H1 (cell line): ENCODE data around the gene ABHD6. TPM values are rescaled to one million over a fixed set of nuclear protein-coding genes. Genes with fewer than 3 reads are reported as not detected.

Experiments
- CEBPB ChIP-seq: IDR thresholded peaks from 2 replicates; pipeline ENCODE4 v1.6.1; 2012; ENCODE audit warnings: low read depth, low read length
- RFX5 ChIP-seq: IDR thresholded peaks from 2 replicates; pipeline ENCODE4 v1.6.1; 2011; ENCODE audit warnings: low read depth, low read length, improper control_type of control experiment, borderline replicate concordance
- polyA plus RNA-seq, 7 experiments: library from polyadenylated mRNA; depleted of rRNA in 3 of 7; stranded (reverse) in 5 of 7; unstranded in 2 of 7; fragments of >200 nt in 5 of 7; fragments of 200-250 nt in 2 of 7; gene quantifications; 1 replicate in 5 of 7; 2 replicates in 1 of 7; 4 replicates in 1 of 7; pipeline versions ENCODE4 v1.2.1 to v1.2.3, GENCODE V29; 2011 to 2013; ENCODE audit warnings: missing spikeins in 2 of 7, mixed read lengths in 2 of 7
- total RNA-seq: library from RNA; stranded (reverse); fragmentation: NEBNext Ultra II Directional; extraction: Animal tissue kit (Norgen Biotek cat#: 25700); gene quantifications from 2 replicates; pipeline ENCODE4 v1.2.1, GENCODE V29; 2021

Gene ABHD6
- total and polyA plus RNA-seq, 2 of the 8 experiments (the other 6 are each of a cell fraction or from before 2014, with no cell fraction given), result 5.9 to 6.6 TPM

- TF ChIP-seq CEBPB, result no peak
- no peak for TF ChIP-seq RFX5
Measured at GRCh38 chr3:58206406-58207011, 31.1 kb upstream of the ABHD6 start (continued).
